HG03442 (cell line): Measurements from ENCODE around the gene TRAF3.
"Not testable (repeated sequence)": the region's sequence is repeated elsewhere in the genome, so short reads cannot be mapped to it uniquely, and the experiment has no call there.

Experiments
- ATAC-seq: cut with Tn5 transposase; IDR thresholded peaks from one replicate; pipeline ENCODE4 v1.9.1; 2021; ENCODE audit warnings: mild to moderate bottlenecking, moderate library complexity; ENCODE audit not compliant: unreplicated experiment

TRAF3 gene

DNA sequence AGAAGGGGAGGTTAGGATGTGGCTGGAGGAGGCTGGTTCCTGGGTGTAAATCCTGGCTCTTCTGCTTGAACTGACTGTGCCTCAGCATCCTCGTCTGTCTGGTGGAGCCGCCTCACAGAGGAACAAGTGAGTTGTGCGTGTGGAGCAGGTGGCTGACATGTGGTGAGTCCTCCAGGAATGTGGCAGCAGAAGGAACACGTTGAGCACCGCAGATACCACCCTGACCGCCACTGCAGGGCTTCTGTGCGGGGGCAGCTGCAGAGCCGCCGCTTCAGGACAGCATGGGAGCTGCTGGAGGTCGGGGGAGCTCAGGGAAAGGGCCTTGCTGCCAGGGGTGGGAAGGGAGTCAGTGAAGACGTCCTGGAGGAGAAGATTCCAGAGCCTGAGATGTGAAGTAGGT lies 48.9 kb downstream of the TRAF3 start:
- ATAC-seq = no peak

DNA sequence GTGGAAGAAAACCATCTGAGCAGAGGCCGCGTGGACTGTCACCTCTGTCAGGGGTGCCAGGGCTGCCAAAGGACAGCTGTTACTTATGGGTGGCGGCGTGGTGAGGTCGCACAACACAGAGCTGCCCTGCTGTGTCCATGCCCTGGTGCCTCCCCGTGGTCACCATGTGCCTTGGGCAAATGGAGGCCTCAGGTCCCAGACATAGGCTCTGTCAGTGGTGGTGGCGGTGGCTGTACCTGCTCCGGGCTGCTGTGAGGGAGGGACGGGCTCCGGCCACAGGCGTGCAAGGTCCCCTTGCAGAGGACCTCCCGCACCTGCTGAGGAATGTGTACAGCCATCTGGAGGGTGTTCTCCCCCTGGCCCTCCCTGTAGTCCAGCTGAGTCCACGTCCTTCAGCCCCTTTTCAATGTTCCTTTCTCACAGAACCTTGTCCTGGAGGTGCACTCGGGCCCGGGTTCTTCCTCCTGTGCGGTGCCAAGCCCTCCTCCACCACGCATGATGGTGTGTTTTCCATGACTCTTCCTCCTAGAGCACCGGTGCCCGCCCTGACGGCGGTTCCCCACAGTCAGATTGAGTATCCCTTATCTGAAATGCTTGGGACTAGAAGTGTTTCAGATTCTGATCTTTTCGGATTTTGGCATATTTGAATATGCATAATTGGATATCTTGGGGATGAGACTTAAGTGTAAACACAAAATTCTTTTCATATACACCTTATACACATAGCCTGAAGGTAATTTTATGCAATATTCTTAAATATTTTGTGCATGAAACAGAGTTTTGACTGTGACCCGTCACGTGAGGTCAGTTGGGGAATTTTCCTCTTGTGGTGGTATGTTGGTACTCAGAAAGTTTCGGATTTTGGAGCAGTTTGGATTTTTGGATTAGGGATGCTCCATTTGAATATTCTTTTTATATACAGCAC lies 49.8 kb downstream of the TRAF3 start:
- no peak for ATAC-seq

- no peak for ATAC-seq
These were observed 50.5 kb downstream of the TRAF3 start for GRCh38 chr14:102827716-102828115.

- ATAC-seq = no peak
These were observed 50.9 kb downstream of the TRAF3 start for GRCh38 chr14:102828151-102828550.

- ATAC-seq = no peak
These were observed 51.8 kb downstream of the TRAF3 start for GRCh38 chr14:102829016-102829548.

GRCh38 chr14:102830474-102831045 lies 53.3 kb downstream of the TRAF3 start:
- ATAC-seq = no peak

DNA sequence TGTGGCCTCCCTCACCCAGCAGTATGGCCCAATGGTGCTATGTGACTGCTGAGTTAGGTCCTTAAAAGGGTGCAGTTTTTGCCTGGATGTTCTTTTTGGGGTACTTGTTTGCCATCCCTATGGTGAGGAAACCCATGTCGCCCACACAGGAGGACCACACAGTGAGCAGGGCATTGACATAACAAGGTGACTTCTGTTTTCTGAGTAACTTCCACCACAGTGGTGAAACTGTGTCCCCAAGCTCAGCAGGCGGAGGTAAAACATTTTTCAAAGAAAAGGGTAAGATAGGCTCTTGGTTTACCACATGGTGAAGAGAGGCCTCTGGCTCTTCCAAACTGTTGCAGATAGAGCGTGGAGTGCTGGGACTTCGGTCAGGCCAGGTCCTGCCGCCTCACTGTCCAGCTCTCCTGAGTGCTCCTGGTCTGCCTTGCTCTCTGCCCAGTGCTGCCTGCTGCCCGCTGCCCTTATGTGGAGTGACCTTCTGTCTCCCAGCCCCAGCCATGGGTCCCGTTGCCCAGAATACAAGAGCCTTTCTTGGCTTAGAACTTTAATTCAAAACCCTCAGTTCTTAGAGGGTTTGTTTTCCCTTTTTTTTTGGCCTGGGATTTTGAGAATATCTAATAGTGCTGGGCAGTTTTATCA lies 54.0 kb downstream of the TRAF3 start:
- ATAC-seq = no peak

DNA sequence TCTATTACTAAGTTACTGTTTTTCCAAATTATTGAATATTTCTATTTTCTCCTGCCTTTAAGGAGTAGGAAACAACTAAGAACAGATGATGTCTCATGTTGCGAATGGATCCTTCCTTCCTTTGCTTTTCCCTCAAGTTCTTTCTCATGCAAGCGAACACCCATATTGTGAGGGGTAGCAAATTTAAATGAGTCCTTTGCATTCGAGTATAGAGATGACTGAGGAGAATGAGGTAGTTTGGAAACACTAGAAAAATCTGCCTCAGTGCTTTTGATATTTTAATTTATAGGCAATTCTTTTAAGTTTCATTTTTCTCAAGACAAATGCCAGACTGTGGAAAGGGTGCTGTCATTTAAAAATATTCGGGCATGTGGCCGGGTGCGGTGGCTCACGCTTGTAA lies 56.1 kb downstream of the TRAF3 start:
- ATAC-seq = no peak

DNA sequence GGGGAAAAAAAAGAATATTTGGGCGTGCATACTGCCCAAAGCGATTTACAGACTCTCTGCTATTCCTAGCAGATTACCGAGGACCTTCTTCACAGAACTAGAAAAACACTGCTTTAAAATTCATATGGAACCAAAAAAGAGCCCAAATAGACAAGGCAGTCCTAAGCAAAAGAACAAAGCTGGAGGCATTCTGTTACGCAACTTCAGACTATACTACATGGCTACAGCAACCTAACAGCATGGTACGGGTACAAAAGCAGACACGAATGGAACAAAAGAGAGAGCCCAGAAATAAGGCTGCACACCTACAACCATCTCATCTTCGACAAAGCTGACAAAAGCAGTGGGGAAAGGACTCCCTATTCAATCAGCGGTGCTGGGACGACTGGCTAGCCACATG lies 56.7 kb downstream of the TRAF3 start:
- no peak for ATAC-seq

- no peak for ATAC-seq
These were observed 58.7 kb downstream of the TRAF3 start for GRCh38 chr14:102835959-102836358.

- not testable (repeated sequence) for ATAC-seq
These were observed 59.9 kb downstream of the TRAF3 start for GRCh38 chr14:102837120-102837519.

- ATAC-seq = no peak
These were observed 61.3 kb downstream of the TRAF3 start for GRCh38 chr14:102838501-102838900.

DNA sequence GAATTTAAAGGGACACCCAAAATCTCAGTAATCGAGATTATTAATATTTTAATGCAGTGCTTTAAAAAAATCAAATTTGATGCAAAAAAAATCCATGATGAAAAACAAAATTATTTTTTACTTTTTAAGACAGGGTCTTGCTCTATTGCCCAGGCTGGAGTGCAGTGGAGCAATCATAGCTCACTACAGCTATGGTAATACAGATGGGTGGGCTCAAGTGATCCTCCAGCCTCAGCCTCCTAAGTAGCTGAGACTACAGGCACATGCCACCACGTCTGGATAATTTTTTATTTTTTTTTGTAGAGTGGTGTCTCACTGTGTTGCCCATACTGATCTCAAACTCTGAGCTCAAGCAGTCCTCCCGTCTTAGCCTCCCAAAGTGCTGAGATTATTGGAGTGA lies 62.9 kb downstream of the TRAF3 start:
- ATAC-seq = no peak

GRCh38 chr14:102840771-102841528 lies 63.7 kb downstream of the TRAF3 start:
- no peak for ATAC-seq

DNA sequence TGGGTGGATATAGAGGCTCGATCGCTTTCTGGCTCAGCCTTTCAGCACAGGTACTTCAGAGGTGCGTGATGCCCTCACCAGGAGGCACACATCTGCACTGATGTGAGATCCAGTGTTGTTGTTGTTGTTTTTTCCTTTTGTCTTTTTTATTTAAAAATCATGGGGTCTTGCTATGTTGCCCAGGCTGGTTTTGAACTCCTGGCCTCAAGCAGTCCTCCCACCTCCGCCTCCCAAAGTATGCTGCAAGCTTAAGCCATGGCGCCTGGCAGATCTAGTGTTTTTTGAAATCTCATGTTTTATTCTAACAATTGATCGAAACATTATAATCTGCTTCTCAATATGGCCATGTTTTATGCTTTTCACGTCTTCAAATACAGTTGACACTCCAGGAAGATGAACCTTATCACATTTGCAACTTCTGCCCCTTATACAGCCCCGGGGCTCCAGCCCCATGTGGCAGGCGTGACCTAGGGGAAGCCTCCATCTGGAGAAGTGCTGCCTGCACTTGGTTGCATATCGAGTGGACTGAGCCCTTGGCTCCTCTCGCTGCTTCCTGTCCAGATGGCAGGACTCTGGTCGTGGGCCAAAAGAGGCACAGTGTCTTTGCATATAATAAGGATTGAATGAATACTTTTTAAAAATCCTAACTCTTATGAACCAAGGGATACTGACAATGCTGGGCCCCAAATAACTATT lies 71.7 kb downstream of the TRAF3 start:
- no peak for ATAC-seq

- no peak for ATAC-seq
These were observed 72.5 kb downstream of the TRAF3 start for GRCh38 chr14:102849526-102850379.

- no peak for ATAC-seq
These were observed 76.4 kb downstream of the TRAF3 start for GRCh38 chr14:102853648-102854047.

DNA sequence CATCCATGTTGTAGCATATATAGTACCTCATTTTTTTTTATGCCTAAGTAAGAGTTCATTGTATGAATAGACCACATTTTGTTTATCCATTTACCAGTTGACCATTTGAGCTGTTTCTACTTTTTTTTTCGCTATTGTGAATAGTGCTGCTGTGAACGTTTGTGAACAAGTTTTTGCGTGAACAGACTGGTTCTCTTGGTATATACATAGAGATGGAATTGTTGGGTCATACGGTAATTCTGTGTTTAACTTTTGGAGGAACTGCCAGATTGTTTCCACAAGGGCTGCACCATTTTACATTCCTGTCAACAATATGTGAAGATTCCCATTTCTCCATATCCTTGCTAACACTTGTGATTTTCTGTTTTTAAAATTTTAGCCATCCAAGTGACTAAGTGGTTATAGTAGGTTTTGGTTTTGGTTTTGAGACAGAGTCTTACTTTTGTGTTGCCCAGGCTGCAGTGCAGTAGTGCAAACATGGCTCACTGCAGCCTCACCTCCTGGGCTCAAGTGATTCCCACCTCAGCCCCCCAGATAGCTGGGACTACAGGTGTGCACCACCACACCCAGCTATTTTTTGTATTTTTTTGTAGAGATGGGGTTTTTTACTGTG lies 76.9 kb downstream of the TRAF3 start:
- no peak for ATAC-seq

DNA sequence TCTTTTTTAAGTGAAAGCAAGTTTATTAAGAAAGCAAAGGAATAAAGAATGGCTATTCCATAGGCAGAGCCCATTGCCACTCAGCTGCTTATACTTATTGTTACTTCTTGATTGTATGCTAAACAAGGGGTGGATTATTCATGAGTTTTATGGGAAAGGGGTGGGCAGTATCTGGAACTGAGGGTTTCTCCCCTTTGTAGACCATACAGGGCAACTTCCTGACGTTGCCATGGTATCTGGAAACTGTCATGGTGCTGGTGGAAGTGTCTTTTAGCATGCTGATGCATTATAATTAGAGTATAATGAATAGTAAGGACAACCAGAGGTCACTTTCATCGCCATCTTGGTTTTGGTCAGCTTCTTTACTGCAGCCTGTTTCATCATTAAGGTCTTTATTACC lies 78.9 kb downstream of the TRAF3 start:
- ATAC-seq = no peak
